NCI-H82 (cell line): ENCODE results near the gene SNAP91.
"Not testable (repeated sequence)": the region's sequence is repeated elsewhere in the genome, so short reads cannot be mapped to it uniquely, and the experiment has no call there.

Experiments
- DNase-seq: peaks from one replicate; lab custom pipeline; 2025; lab: John Stamatoyannopoulos, UW

SNAP91 gene

DNA sequence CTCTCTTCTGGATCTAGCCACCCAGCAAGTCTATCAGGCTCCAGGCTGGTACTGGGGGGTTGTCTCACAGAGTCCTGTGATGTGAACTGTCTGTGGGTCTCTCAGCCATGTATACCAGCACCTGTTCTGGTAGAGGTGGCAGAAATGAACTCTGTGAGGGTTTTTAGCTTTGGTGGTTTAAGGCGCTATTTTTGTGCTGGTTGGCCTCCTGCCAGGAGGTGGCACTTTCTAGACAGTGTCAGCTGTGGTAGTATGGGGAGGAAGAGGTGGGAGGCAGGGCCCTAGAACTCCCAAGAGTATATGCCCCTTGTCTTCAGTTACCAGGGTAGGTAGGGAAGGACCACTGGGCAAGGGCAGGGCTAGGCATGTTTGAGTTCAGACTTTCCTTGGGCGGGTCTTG, 75.8 kb downstream of the SNAP91 start:
- DNase-seq, result peak; percentile 12

DNA sequence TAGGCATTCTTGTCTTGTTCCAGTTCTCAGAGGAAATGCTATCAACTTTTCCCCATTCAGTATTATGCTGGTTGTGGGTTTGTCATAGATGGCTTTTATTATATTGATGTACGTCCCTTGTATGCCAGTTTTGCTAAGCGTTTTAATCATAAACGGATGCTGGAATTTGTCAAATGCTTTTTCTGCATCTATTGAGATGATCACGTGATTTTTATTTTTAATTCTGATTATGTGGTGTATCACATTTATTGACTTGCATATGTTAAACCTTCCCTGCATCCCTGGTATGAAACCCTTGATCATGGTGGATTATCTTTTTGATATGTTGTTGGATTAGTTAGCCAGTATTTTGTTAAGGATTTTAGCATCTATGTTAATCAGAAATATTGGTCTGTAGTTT, 79.0 kb downstream of the SNAP91 start:
- DNase-seq, result not testable (repeated sequence)

DNA sequence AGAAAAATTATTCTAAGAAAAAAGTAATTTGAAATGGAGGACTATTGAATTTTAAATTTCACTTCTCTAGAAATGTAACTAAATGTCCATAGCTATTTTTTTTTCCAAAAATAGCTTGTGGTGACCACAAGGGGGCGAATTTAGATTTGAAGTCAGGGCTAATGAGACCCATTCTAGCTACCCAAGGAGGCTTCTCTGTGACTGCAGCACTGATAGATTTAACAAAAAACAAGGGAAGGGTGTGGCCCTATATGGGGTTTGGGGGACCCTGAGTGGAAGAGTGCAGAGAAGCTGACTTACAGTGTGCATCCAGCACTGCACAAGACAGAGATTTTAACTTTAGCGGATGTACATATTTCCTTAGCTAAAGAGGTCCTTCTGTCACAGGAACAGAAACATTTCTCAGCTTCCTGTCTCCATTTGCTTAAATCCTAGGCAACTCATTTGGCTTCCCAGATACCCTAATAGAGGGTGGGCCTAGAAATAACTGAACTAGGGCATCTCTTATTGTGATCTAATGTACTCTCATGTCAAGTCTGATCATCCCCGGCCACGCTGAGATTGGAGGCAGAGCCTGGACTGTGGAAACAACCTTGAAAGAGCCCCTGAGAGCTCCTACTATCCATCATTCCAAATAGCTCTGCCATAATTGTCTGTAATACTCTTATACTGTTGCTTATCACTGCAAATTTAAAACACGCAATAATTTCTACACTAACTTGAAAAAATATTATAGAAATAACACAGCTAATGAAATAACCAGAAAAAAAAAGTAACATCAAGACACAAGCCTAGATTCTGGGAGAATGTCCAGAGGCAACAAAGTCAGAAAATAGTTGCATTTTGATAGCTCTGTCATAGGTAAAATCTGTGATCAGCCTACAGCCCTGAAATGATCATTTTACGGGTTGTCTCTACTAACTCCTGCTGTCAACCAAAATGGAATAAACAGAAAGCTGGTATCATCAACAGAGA, 93.6 kb downstream of the SNAP91 start:
- DNase-seq, result peak; percentile 42

DNA sequence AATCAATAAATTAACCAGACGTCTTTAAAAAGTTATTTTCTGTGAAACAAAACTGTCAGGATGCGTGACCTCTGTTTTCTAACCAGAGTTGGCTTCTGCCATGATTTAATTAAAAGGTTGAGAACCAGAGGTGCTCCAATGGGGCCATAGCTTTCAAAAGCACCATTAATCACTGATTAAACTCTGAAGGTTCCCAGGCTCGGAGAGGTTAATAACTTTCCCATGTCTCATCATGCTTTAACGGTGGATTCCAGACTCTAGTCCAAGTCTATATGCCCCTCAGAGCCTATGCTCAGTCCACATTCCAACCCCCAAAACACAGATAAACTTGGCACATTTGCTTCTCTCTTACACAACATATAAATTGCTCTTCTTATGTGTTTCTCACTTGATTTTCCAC, 95.5 kb downstream of the SNAP91 start:
- DNase-seq, result no peak

GRCh38 chr6:83609248-83609647, 99.7 kb downstream of the SNAP91 start:
- DNase-seq, result no peak

DNA sequence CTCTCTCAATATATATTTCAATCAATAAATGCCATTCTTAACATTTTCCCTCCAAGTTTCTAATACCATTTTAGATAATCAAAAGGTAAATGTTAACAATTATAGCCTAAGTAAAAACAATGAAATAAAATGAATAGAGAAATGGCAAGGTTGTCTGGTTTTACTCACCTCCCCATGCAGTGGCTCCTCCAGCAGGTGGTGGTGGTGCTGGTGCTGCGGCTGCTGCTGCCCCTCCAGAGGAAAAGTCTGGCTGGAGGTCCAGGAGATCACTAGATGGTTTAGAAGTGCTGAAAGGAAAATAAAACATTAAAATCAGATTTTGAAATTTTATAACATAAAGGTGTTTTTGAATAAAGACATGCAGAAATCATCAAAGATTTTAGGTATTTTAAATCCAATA, 103.4 kb downstream of the SNAP91 start:
- DNase-seq, result no peak

DNA sequence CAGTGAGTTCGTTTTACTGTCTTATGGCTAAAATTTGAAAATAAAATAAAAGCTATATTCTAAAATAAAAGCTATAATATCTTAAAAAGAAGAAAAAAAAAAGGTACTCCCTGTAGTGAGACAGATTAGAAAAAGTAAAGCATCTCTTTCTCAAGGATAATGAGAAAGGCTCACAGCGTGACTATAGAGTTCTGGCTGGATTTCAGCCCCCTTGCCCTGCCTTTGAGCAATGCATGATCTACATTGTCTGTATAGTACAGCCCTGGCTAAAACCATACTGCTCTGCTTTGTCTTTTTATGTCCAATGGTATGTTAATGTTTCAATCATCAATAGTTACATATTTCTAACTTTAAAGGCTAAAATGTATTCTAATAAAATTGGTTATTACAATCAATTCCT, 105.3 kb downstream of the SNAP91 start:
- no peak for DNase-seq

- no peak for DNase-seq
These were observed 107.8 kb downstream of the SNAP91 start for GRCh38 chr6:83601119-83601518.

DNA sequence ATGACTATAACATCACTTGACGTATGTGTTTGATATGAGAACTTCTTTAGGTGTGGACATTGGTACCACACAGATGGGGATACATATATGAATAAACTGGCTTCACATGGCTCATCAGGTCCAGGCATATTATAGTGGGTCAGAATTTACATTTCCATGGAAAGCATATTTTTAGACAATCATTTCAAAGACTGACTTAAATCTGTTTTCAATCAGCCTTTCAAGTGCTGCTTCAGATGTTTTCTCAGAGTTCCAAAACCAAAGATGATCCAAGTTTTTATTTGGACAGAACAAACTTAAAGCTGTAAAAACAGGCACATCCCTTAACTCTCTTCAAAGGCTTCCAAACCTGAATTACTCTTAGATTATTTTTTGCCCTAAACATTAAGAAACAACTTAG, 108.4 kb downstream of the SNAP91 start:
- no peak for DNase-seq

DNA sequence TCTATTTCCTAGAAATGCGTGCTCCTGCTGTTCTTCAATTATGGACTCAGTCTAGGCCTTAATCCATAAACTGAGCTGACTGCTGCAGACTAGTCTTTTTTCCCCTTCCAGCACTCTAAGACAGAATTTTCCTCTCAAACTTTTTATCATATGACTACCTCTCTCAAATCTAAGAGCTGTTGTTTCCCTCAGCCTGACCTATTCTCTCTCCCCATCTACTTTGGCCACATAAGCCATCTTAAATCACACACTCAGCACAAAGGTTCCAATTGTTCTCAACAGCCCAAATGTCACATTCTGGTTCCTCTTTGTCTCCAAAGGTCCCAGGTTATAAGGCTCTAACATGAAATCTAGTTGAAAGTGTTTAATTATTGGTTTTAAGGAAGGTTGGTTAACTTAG, 111.4 kb downstream of the SNAP91 start:
- no peak for DNase-seq

DNA sequence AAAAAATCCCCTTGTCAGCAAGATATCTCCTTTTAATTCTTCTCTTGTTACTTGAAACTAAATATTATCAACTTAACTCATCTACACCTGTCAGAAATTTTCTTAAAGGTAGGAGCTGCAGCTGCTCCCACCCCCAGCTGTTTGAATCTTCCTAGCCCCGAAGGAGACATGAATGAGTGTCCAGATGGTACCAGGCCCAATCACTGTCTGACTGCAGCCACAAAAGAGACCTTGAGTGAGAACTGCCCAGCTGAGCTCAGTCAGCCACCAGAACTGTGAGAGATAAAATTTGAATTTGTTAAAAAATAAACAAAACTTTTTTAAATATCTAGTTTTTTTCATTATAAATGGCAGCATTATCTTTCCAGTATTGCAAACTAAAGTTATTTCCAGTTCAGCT, 111.8 kb downstream of the SNAP91 start:
- no peak for DNase-seq

DNA sequence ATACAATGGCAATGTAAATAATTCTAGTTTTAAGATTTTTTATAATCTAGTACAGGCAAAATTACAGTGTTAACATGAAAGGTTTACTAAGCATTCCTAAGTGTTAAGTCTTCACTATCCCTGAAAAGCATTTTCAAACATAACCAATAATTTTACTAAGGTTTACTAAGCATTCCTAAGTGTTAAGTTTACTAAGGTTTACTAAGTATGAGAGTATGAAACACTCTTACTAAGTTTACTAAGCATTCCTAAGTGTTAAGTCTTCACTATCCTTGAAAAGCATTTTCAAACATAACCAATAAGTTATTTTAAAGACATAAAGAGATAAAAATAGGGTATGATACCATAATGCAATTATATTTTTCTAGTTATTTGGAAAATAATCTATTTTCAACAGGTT, 114.0 kb downstream of the SNAP91 start:
- no peak for DNase-seq

DNA sequence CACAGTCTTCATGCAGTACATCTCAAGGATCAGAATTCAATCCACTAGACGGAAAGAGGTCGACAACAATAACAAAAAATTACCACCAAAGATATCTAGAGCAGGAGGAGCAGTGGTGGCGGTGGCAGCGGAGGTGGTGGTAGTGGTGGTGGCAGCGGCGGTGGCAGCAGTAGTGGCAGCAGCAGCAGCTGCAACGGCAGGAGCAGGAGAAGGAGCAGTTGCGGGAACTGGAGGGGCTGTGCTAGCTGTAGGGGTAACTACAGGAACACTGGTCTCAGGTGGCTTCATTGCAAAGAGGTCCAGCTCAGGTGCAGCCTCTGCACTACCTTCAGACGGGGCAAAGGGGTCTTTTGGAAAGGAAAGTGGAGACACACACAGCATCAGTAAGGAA, 115.5 kb downstream of the SNAP91 start:
- DNase-seq, result no peak

GRCh38 chr6:83592770-83593394, 116.0 kb downstream of the SNAP91 start:
- DNase-seq, result peak; percentile 27

DNA sequence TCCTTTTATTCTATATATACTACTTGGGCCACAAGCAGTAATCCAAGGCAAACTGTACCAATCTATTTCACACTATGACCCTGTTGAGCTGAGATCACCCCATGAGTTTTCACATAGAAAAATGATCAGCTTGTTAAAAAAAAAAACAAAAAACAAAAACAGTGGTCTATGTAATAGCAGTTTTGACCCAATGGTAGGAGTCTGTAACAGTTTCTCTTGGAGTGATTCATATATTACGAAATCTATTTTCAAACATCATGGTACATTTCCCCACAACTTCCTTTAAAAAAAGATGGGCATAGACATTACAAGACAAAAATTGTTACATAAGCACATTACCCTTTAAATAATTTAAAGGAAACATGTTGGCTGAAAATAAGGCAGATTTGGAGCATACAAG, 118.5 kb downstream of the SNAP91 start:
- no peak for DNase-seq

- DNase-seq, result no peak
These were observed 119.8 kb downstream of the SNAP91 start for GRCh38 chr6:83589076-83589475.

GRCh38 chr6:83578057-83578456, 130.8 kb downstream of the SNAP91 start:
- no peak for DNase-seq

DNA sequence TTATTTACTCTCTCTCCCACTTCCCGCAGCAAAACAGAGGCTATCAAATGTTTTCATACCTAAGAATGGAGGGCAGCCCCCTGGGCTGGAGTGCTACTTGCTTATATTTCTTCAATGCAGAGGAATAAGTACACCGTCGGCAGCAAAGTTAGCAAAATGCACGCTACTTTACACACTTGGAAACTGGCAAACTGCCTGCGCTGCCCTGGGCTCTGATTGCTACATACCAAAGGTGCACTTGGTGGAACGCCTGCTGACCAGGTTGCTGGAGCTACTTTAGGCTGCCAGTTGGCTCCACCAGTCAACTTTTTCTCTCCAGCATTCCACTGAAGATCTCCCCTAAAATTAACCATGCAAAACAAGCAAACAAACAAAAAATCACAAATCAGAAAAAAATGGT, 134.1 kb downstream of the SNAP91 start:
- DNase-seq, result no peak

GRCh38 chr6:83571663-83572185, 137.2 kb downstream of the SNAP91 start:
- DNase-seq, result not testable (repeated sequence)

DNA sequence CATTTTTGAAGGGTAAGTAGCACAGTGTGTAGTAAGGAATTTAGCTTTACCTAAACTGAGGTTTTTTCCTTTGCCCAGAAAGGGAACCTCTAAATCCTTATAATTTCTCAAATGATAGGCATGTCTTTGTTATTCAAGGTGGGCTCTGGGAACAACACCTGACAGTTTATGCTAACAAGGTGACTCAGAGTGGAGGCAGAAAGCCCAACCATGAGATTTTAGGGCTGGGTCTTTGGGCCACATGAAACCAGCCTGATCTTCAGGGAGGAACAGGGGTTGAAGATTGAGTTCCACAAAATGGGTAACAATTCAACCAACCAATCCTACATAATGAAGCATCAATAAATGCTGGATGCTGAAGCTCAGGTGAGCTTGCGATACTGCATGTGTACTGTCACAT, 149.9 kb downstream of the SNAP91 start:
- no peak for DNase-seq

- no peak for DNase-seq
These were observed 152.0 kb downstream of the SNAP91 start for GRCh38 chr6:83556871-83557270.

DNA sequence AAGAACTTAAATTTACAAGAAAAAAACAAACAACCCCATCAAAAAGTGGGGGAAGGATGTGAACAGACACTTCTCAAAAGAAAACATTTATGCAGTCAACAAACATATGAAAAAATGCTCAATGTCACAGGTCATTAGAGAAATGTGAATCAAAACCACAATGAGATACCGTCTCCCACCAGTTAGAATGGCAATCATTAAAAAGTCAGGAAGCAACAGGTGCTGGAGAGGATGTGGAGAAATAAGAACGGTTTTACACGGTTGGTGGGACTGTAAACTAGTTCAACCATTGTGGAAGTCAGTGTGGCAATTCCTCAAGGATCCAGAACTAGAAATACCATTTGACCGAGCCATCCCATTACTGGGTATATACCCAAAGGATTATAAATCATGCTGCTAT, 157.2 kb downstream of the SNAP91 start:
- DNase-seq, result not testable (repeated sequence)

DNA sequence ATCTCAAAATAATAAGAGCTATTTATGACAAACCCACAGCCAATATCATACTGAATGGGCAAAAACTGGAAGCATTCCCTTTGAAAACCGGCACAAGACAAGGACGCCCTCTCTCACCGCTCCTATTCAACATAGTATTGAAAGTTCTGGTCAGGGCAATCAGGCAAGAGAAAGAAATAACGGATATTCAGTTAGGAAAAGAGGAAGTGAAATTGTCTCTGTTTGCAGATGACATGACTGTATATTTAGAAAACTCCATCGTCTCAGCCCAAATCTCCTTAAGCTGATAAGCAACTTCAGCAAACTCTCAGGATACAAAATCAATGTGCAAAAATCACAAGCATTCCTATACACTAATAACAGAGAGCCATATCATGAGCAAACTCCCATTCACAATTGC, 158.4 kb downstream of the SNAP91 start:
- DNase-seq, result not testable (repeated sequence)
